OCI-LY3 (cell line): Measurements from ENCODE around the gene CCNE1.

Experiments
- H2AFZ ChIP-seq: fragments of 200-600, 300-600 bp; shearing (Covaris generic); 2 replicates; pipeline ENCODE4 v1.6.0; 2014; ENCODE audit warnings: antibody characterized with exemption, low read depth, low read length
- H3K27ac ChIP-seq: fragments of 200-600, 300-600 bp; sonication (generic); 2 replicates; pipeline ENCODE4 v1.5.1; 2014; ENCODE audit warnings: mild to moderate bottlenecking, low read length, moderate library complexity, mixed read lengths
- H3K27me3 ChIP-seq: fragments of 200-600, 300-600 bp; sonication (generic); 2 replicates; pipeline ENCODE4 v1.6.1; 2014; ENCODE audit warnings: low read depth, low read length, mixed read lengths
- H3K36me3 ChIP-seq: fragments of 200-600, 300-600 bp; sonication (generic); replicated peaks from 2 replicates; pipeline ENCODE3; 2014; ENCODE audit warnings: low read depth, low read length, mixed read lengths
- H3K4me1 ChIP-seq: fragments of 300-600, 200-600 bp; sonication (generic); 2 replicates; pipeline ENCODE4 v1.6.1; 2014; ENCODE audit warnings: low read length, mixed read lengths
- H3K4me2 ChIP-seq: fragments of 200-600, 300-600 bp; sonication (generic); 2 replicates; pipeline ENCODE4 v1.6.1; 2014; ENCODE audit warnings: low read length, mixed read lengths
- H3K4me3 ChIP-seq: fragments of 300-600, 200-600 bp; sonication (generic); 2 replicates; pipeline ENCODE4 v1.5.1; 2014; ENCODE audit warnings: antibody characterized with exemption, mild to moderate bottlenecking, low read length, moderate library complexity
- H3K79me2 ChIP-seq: fragments of 300-600, 200-600 bp; shearing (Covaris generic); 2 replicates; pipeline ENCODE4 v1.6.1; 2014; ENCODE audit warnings: mild to moderate bottlenecking, low read length, mixed read lengths
- H3K9ac ChIP-seq: fragments of 300-600, 200-600 bp; shearing (Covaris generic); 2 replicates; pipeline ENCODE4 v1.6.0; 2014; ENCODE audit warnings: mild to moderate bottlenecking, low read length, moderate library complexity
- H3K9me3 ChIP-seq: fragments of 200-600, 300-600 bp; shearing (Covaris generic); 2 replicates; pipeline ENCODE4 v1.6.1; 2014; ENCODE audit warnings: low read length, mixed read lengths; ENCODE audit not compliant: insufficient read depth
- H4K20me1 ChIP-seq: fragments of 200-600, 300-600 bp; sonication (generic); 2 replicates; pipeline ENCODE4 v1.6.1; 2016; ENCODE audit warnings: low read length, mixed read lengths; ENCODE audit not compliant: insufficient read depth
- CTCF ChIP-seq: fragments of 200-600, 300-600 bp; sonication (generic); IDR thresholded peaks from 2 replicates; pipeline ENCODE4 v1.5.1; 2014; ENCODE audit warnings: antibody characterized with exemption, low read length, low read depth
- EZH2phosphoT487 ChIP-seq: fragments of 200-600 bp; shearing (Covaris generic); IDR thresholded peaks from 2 replicates; pipeline ENCODE4 v1.6.1; 2018; ENCODE audit warnings: antibody characterized with exemption, mixed run types, low read depth

The CCNE1 gene

GRCh38 chr19:29810504-29810871 is 1.3 kb upstream of the CCNE1 start:
- Histone ChIP-seq H3K4me3 (peak overlapping the region; percentile 87), H3K9me3 (no peaks in the 10 kb centered on the region), H3K27me3 (no peaks in the 10 kb centered on the region), H2AFZ (no peak overlapping the region), H3K4me2 (peak overlapping the region; percentile 92), H3K36me3 (peaks cover 18% of the 10 kb centered on the region), H4K20me1 (no peaks in the 10 kb centered on the region), H3K79me2 (peaks cover 10% of the 10 kb centered on the region), H3K4me1 (peaks cover 14% of the 10 kb centered on the region), H3K27ac (no peak overlapping the region), H3K9ac (peak overlapping the region; percentile 91)
- TF ChIP-seq EZH2phosphoT487 (no peak), CTCF (no peak)

GRCh38 chr19:29812080-29812880 is 489 bp downstream of the CCNE1 start:
- H3K36me3 ChIP-seq = peaks cover 24% of the 10 kb centered on the region
- no peaks in the 10 kb centered on the region for H4K20me1 ChIP-seq
- peak overlapping the region; percentile 87 for H3K4me2 ChIP-seq
- H2AFZ ChIP-seq = no peak overlapping the region
- peaks cover 14% of the 10 kb centered on the region for H3K4me1 ChIP-seq
- H3K4me3 ChIP-seq = peak overlapping the region; percentile 96
- peak overlapping the region; percentile 85 for H3K9ac ChIP-seq
- no peak for TF ChIP-seq CTCF
- no peak for TF ChIP-seq EZH2phosphoT487
- H3K79me2 ChIP-seq = peaks cover 10% of the 10 kb centered on the region
- H3K27me3 ChIP-seq = no peaks in the 10 kb centered on the region
- no peak overlapping the region for H3K27ac ChIP-seq
- H3K9me3 ChIP-seq = no peaks in the 10 kb centered on the region

- H3K4me3 ChIP-seq = peak overlapping the region; percentile 96
These were observed 1.1 kb downstream of the CCNE1 start for GRCh38 chr19:29812881-29813275.

More at GRCh38 chr19:29812881-29813275, 1.1 kb downstream of the CCNE1 start:
- peaks cover 14% of the 10 kb centered on the region for H3K4me1 ChIP-seq
- H3K9ac ChIP-seq = peak overlapping the region; percentile 85
- peaks cover 10% of the 10 kb centered on the region for H3K79me2 ChIP-seq
- H4K20me1 ChIP-seq = no peaks in the 10 kb centered on the region
- no peak for TF ChIP-seq CTCF
- TF ChIP-seq EZH2phosphoT487 = no peak
- no peaks in the 10 kb centered on the region for H3K9me3 ChIP-seq
- no peaks in the 10 kb centered on the region for H3K27me3 ChIP-seq
- H2AFZ ChIP-seq = no peak overlapping the region
- peaks cover 27% of the 10 kb centered on the region for H3K36me3 ChIP-seq
- H3K4me2 ChIP-seq = peak overlapping the region; percentile 87
- H3K27ac ChIP-seq = no peak overlapping the region
